K562 (cell line): Measurements from ENCODE around the gene CBX3. TPM values are rescaled to one million over a fixed set of nuclear protein-coding genes. Genes with fewer than 3 reads are reported as not detected.

Experiments
- ATF1 ChIP-seq, 2 experiments: fragments of 450-650 bp in 1 of 2; IDR thresholded peaks; 2 replicates each; pipeline ENCODE4 v1.6.1; 2016; ENCODE audit warnings: missing compliant biosample characterization in 1 of 2, missing genetic modification characterization in 1 of 2
- CBX2 ChIP-seq: fragments of 200-600 bp; sonication (generic); IDR thresholded peaks from one replicate; pipeline ENCODE4 v1.6.1; 2012; ENCODE audit warnings: mild to moderate bottlenecking, low read length, inconsistent platforms; ENCODE audit not compliant: insufficient read depth, poor library complexity, severe bottlenecking
- CREBBP ChIP-seq: IDR thresholded peaks from one replicate; pipeline ENCODE4 v1.6.1; 2012; ENCODE audit warnings: low read depth, mild to moderate bottlenecking, control low read depth, inconsistent platforms, low read length
- E2F5 ChIP-seq: sonication (generic); formaldehyde crosslinking; IDR thresholded peaks from 2 replicates; pipeline ENCODE4 v1.8.0; 2022; ENCODE audit warnings: mild to moderate bottlenecking, missing genetic modification reagents
- ETV1 ChIP-seq: fragments of 450-650 bp; conservative IDR thresholded peaks from 2 replicates; pipeline ENCODE4 v1.6.1; 2016; ENCODE audit warnings: missing genetic modification characterization, control low read depth, low read depth, missing compliant biosample characterization
- FOXO4 ChIP-seq: fragments of 450-650 bp; formaldehyde crosslinking; IDR thresholded peaks from 2 replicates; pipeline ENCODE4 v1.4.0; 2020; ENCODE audit warnings: mild to moderate bottlenecking, moderate library complexity
- HLTF ChIP-seq: fragments of 450-650 bp; IDR thresholded peaks from 2 replicates; pipeline ENCODE4 v1.6.1; 2016
- HNRNPUL1 ChIP-seq: fragments of 200-400 bp; formaldehyde crosslinking; IDR thresholded peaks from 2 replicates; pipeline ENCODE4 v1.6.1; 2017; ENCODE audit warnings: low read length
- JUNB ChIP-seq: fragments of 450-650 bp; formaldehyde crosslinking; conservative IDR thresholded peaks from 2 replicates; pipeline ENCODE4 v1.4.0; 2020; ENCODE audit warnings: mild to moderate bottlenecking
- MEF2A ChIP-seq: IDR thresholded peaks from 2 replicates; pipeline ENCODE4 v1.6.1; 2011; ENCODE audit warnings: low read depth, mild to moderate bottlenecking, low read length, moderate library complexity; ENCODE audit not compliant: control insufficient read depth
- MTA1 ChIP-seq: fragments of 450-650 bp; IDR thresholded peaks from 2 replicates; pipeline ENCODE4 v1.6.1; 2017; ENCODE audit warnings: borderline replicate concordance
- NR2C1 ChIP-seq, 2 experiments: fragments of 450-650 bp; IDR thresholded peaks; 2 replicates each; pipeline ENCODE4 v1.6.1; 2017; ENCODE audit warnings: mild to moderate bottlenecking in 2 of 2, antibody characterized with exemption in 1 of 2, inconsistent platforms in 1 of 2, missing compliant biosample characterization in 1 of 2, missing genetic modification characterization in 1 of 2
- POU5F1 ChIP-seq: fragments of 150-350 bp; IDR thresholded peaks from 2 replicates; pipeline ENCODE4 v1.6.1; 2014; ENCODE audit warnings: borderline replicate concordance, low read length, low read depth, mild to moderate bottlenecking; ENCODE audit not compliant: partially characterized antibody
- PTTG1 ChIP-seq: fragments of 450-650 bp; IDR thresholded peaks from 2 replicates; pipeline ENCODE4 v1.6.1; 2016; ENCODE audit warnings: low read depth, mild to moderate bottlenecking, missing genetic modification characterization, missing compliant biosample characterization
- RBM22 ChIP-seq: fragments of 200-400 bp; formaldehyde crosslinking; IDR thresholded peaks from 2 replicates; pipeline ENCODE4 v1.6.1; 2018; ENCODE audit warnings: low read length, low read depth; ENCODE audit not compliant: poor library complexity, severe bottlenecking
- TRIM25 ChIP-seq: fragments of 450-650 bp; IDR thresholded peaks from 2 replicates; pipeline ENCODE4 v1.7.0; 2016; ENCODE audit warnings: borderline replicate concordance
- U2AF1 ChIP-seq: fragments of 200-400 bp; formaldehyde crosslinking; optimal IDR thresholded peaks from 2 replicates; pipeline ENCODE3; 2017; ENCODE audit warnings: mild to moderate bottlenecking, low read depth, low read length, moderate library complexity
- ZNF263 ChIP-seq: sonication (generic); formaldehyde crosslinking; IDR thresholded peaks from 2 replicates; pipeline ENCODE4 v1.8.0; 2022; ENCODE audit warnings: mild to moderate bottlenecking, missing genetic modification reagents, borderline replicate concordance
- ZNF445 ChIP-seq: fragments of 250-450 bp; sonication (Bioruptor Pico); IDR thresholded peaks from 2 replicates; pipeline ENCODE4 v1.4.0; 2020; ENCODE audit warnings: low read depth, mild to moderate bottlenecking, moderate library complexity
- ZNF696 ChIP-seq: fragments of 250-450 bp; sonication (Bioruptor Pico); conservative IDR thresholded peaks from 2 replicates; pipeline ENCODE4 v1.4.0; 2020; ENCODE audit warnings: mild to moderate bottlenecking, moderate library complexity
- ZNF75A ChIP-seq: fragments of 450-650 bp; formaldehyde crosslinking; IDR thresholded peaks from 2 replicates; pipeline ENCODE4 v1.4.0; 2020; ENCODE audit warnings: mild to moderate bottlenecking
- polyA plus RNA-seq, 8 experiments: library from polyadenylated mRNA; depleted of rRNA in 4 of 8; stranded (reverse) in 5 of 8; unstranded in 3 of 8; fragments of >200 nt; fragmentation: Nextera tagmentation in 2 of 8; fragmentation: Illumina TruSeq in 1 of 8; extraction: Ambion mirVana in 2 of 8; extraction: Trizol in 1 of 8; gene quantifications; 2 replicates each; pipeline versions ENCODE4 v1.2.1 to v1.2.3, GENCODE V29; 2011 to 2014; ENCODE audit warnings: inconsistent platforms in 1 of 8, missing spikeins in 1 of 8
- total RNA-seq, 7 experiments: library from RNA; depleted of rRNA in 6 of 7; stranded (reverse); fragments of >200 nt in 6 of 7; fragmentation: Illumina TruSeq in 2 of 7; extraction: Trizol in 2 of 7; gene quantifications; 2 replicates each; pipeline versions ENCODE4 v1.2.1 to v1.2.3, GENCODE V29; 2011 to 2021; ENCODE audit warnings: low replicate concordance in 1 of 7
- TF ChIP-seq, protein P1 (sequence below): fragments of 250-450 bp; sonication (Bioruptor Pico); IDR thresholded peaks from 2 replicates; pipeline ENCODE4 v1.8.0; 2022; ENCODE audit warnings: inconsistent platforms

Gene CBX3
- total and polyA plus RNA-seq, 9 of the 15 experiments (the other 6 are each of a cell fraction or from before 2014, with no cell fraction given) = 198 to 413 (median 328) TPM

GRCh38 chr7:26200444-26201246, 900 bp upstream of the CBX3 start, which contains the start of gene HNRNPA2B1 (continued):
- TF ChIP-seq JUNB (CRISPR knock-in tag) = no peak
- TF ChIP-seq ZNF445 = no peak
- TF ChIP-seq HNRNPUL1 = no peak
- TF ChIP-seq ZNF696 (CRISPR knock-in tag) = no peak
- peak; percentile 98 for TF ChIP-seq MTA1
- TF ChIP-seq TRIM25 = no peak
- TF ChIP-seq FOXO4 (CRISPR knock-in tag) = no peak
- TF ChIP-seq MEF2A = no peak
- no peak; the same call in none of the 2 replicates for TF ChIP-seq ATF1 (CRISPR knock-in tag; IDR thresholded peaks at IDR 0.05)
- peak; percentile 97 for TF ChIP-seq ATF1 (tag; IDR thresholded peaks at IDR 0.05)
- no peak for TF ChIP-seq PTTG1 (tag)
- TF ChIP-seq, protein P1, sequence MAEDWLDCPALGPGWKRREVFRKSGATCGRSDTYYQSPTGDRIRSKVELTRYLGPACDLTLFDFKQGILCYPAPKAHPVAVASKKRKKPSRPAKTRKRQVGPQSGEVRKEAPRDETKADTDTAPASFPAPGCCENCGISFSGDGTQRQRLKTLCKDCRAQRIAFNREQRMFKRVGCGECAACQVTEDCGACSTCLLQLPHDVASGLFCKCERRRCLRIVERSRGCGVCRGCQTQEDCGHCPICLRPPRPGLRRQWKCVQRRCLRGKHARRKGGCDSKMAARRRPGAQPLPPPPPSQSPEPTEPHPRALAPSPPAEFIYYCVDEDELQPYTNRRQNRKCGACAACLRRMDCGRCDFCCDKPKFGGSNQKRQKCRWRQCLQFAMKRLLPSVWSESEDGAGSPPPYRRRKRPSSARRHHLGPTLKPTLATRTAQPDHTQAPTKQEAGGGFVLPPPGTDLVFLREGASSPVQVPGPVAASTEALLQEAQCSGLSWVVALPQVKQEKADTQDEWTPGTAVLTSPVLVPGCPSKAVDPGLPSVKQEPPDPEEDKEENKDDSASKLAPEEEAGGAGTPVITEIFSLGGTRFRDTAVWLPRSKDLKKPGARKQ = no peak
- no peak for TF ChIP-seq POU5F1
- no peak for TF ChIP-seq ETV1
- TF ChIP-seq ZNF263 (CRISPR knock-in tag) = peak; percentile 72
- TF ChIP-seq HLTF = peak; percentile 71; the same call in 1 of the 2 replicates
- no peak for TF ChIP-seq CREBBP
- no peak for TF ChIP-seq E2F5 (CRISPR knock-in tag)
- TF ChIP-seq CBX2 = no peak
- TF ChIP-seq ZNF75A (CRISPR knock-in tag) = no peak
- peak; percentile 95 for TF ChIP-seq RBM22
- no peak for TF ChIP-seq NR2C1 (IDR thresholded peaks at IDR 0.05)
- no peak for TF ChIP-seq NR2C1 (tag; IDR thresholded peaks at IDR 0.05)
- peak; percentile 38 for TF ChIP-seq U2AF1
